ENCODE data around the gene OR5K2.

DNA sequence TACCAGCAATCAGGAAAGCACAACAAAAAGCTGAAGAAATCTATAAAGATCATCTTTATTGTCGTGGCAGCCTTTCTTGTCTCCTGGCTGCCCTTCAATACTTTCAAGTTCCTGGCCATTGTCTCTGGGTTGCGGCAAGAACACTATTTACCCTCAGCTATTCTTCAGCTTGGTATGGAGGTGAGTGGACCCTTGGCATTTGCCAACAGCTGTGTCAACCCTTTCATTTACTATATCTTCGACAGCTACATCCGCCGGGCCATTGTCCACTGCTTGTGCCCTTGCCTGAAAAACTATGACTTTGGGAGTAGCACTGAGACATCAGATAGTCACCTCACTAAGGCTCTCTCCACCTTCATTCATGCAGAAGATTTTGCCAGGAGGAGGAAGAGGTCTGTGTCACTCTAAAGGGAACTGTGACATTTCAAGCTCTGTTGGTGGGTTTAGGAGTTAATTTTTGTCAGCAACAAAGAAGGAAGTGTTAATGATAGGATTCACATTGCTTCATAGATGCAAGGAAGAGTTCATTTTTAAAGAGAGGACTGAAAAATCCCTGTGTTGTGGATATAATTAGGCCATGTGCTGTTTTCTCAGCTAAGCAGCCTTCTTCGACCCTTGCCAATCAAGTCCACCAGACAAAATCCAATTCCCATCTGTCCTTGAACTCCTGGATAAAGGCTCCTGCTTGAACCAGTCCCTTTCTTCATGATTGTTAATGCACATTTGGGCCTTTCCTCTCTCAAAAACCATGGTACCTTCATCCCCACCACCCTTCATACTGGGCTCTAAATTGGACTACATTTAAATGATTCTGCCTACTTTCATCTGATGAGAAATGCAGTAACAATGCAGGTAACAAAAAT, 35.5 kb downstream of the OR5K2 start:
- no peak for TF ChIP-seq NRF1 (conservative IDR thresholded peaks at IDR 0.05; ENCODE audit: low read depth, low read length)
- TF ChIP-seq, protein P1, sequence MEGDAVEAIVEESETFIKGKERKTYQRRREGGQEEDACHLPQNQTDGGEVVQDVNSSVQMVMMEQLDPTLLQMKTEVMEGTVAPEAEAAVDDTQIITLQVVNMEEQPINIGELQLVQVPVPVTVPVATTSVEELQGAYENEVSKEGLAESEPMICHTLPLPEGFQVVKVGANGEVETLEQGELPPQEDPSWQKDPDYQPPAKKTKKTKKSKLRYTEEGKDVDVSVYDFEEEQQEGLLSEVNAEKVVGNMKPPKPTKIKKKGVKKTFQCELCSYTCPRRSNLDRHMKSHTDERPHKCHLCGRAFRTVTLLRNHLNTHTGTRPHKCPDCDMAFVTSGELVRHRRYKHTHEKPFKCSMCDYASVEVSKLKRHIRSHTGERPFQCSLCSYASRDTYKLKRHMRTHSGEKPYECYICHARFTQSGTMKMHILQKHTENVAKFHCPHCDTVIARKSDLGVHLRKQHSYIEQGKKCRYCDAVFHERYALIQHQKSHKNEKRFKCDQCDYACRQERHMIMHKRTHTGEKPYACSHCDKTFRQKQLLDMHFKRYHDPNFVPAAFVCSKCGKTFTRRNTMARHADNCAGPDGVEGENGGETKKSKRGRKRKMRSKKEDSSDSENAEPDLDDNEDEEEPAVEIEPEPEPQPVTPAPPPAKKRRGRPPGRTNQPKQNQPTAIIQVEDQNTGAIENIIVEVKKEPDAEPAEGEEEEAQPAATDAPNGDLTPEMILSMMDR (IDR thresholded peaks at IDR 0.05 in 2 of 3, conservative IDR thresholded peaks at IDR 0.05 in 1 of 3; ENCODE audit: control insufficient read depth in 2 of 3, extremely low read depth in 1 of 3, insufficient read depth in 1 of 3, low read depth in 3 of 3, low read length in 3 of 3) = no peak
- TF ChIP-seq, protein P2, sequence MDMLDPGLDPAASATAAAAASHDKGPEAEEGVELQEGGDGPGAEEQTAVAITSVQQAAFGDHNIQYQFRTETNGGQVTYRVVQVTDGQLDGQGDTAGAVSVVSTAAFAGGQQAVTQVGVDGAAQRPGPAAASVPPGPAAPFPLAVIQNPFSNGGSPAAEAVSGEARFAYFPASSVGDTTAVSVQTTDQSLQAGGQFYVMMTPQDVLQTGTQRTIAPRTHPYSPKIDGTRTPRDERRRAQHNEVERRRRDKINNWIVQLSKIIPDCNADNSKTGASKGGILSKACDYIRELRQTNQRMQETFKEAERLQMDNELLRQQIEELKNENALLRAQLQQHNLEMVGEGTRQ (IDR thresholded peaks at IDR 0.05; ENCODE audit: borderline replicate concordance, low read depth, low read length) = no peak
- peak; percentile 54 for TF ChIP-seq POLR2A (IDR thresholded peaks at IDR 0.05; ENCODE audit: low read depth, low read length)
- TF ChIP-seq RAD21 (IDR thresholded peaks at IDR 0.05; ENCODE audit: insufficient read depth, low read depth, low read length) = no peak

Data from GM12878 (cell line).